Cerebellar cortex (tissue), 1 donor: ENCODE data around the gene TESK2.

Experiments used
- DNase-seq: peaks from one replicate; pipeline ENCODE4 v3.0.0-alpha.2; 2015; ENCODE audit warnings: low spot score

Gene TESK2

GRCh38 chr1:45335855-45336324 lies 155.1 kb downstream of the TESK2 start:
- no peak for DNase-seq

GRCh38 chr1:45334308-45335245 lies 156.4 kb downstream of the TESK2 start:
- DNase-seq = peak; percentile 93

- DNase-seq = no peak
Measured at GRCh38 chr1:45332346-45332720, 158.6 kb downstream of the TESK2 start.

GRCh38 chr1:45331436-45332345 lies 159.3 kb downstream of the TESK2 start:
- DNase-seq = no peak

GRCh38 chr1:45329445-45329844 lies 161.5 kb downstream of the TESK2 start:
- DNase-seq = no peak

GRCh38 chr1:45328680-45329079 lies 162.3 kb downstream of the TESK2 start:
- DNase-seq = no peak

- DNase-seq = peak; percentile 35
Measured at GRCh38 chr1:45327644-45328515, 163.1 kb downstream of the TESK2 start.

GRCh38 chr1:45326627-45327623 lies 164.0 kb downstream of the TESK2 start, which contains the start of gene HPDL:
Gene HPDL (plus strand): TSS chr1:45326895. CDS start chr1:45327149, 254 bp downstream.
- DNase-seq = peak; percentile 55

GRCh38 chr1:45325851-45326506 lies 165.0 kb downstream of the TESK2 start:
- DNase-seq = no peak

- DNase-seq = no peak
Measured at GRCh38 chr1:45322486-45323040, 168.4 kb downstream of the TESK2 start.

GRCh38 chr1:45321444-45321843 lies 169.5 kb downstream of the TESK2 start:
- no peak for DNase-seq

- no peak for DNase-seq
Measured at GRCh38 chr1:45319761-45320160, 171.2 kb downstream of the TESK2 start.

GRCh38 chr1:45317166-45317565 lies 173.8 kb downstream of the TESK2 start:
- DNase-seq = no peak

GRCh38 chr1:45314266-45314665 lies 176.7 kb downstream of the TESK2 start:
- no peak for DNase-seq

GRCh38 chr1:45306905-45307304 lies 184.1 kb downstream of the TESK2 start:
- no peak for DNase-seq

- no peak for DNase-seq
Measured at GRCh38 chr1:45306319-45306718, 184.6 kb downstream of the TESK2 start.

GRCh38 chr1:45305231-45305630 lies 185.7 kb downstream of the TESK2 start:
- no peak for DNase-seq

GRCh38 chr1:45304311-45305081 lies 186.5 kb downstream of the TESK2 start:
- no peak for DNase-seq
